ENCODE measurements around the gene KCNMB2.

KCNMB2 gene

GRCh38 chr3:178562947-178563232 is 26.7 kb downstream of the KCNMB2 start:
- no peak for DNase-seq (ENCODE audit: low read depth, low spot score)
- H3K27ac ChIP-seq, result no peak overlapping the region

GRCh38 chr3:178567611-178568010 is 31.4 kb downstream of the KCNMB2 start:
- DNase-seq (ENCODE audit: low read depth, low spot score), result no peak
- H3K27ac ChIP-seq, result no peak overlapping the region

DNA sequence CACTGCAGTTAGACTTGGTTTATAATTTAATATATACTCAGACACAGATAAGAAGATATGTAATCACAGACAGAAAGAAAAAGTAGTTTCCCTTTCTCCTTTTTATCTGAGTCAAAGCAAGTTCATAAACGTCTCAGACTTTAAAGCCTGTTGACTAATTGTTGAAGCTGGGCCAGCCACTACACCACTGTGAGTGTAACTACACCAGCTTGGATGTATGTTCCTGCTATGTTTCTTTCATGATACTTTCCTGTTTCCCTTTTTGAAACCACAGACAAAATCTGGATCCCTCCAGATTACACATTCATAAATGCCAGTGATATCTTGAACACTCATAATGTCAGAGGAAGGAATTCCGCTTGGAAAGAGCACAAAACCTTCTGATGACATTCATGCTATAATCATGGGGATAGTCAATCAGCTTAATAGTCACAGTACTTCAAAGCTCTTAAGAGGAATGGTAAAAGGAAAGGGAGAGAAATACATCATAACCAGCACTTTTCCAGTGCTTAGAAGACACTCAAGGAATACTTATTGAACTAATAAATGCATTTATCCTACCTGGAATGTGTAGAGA is 32.0 kb downstream of the KCNMB2 start:
- no peak for DNase-seq (ENCODE audit: low read depth, low spot score)
- H3K27ac ChIP-seq, result no peak overlapping the region

DNA sequence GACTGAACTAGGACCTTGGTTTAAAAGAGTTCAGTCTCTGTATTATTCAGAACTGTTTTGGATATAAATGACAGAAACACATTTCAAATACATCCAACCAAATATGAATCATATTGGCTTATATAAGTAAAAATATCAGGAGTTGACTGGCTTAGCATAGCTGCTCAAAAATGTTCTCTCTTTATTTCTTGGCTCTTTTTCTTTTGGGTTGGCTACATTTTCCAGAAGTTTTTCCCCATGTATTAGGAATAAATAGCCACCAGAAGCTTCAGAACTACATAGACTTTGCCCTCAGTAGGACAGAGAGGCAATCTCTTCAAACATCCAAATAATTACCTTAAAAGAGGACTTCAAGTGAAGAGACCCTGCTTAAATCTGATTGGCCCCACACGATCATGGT is 32.7 kb downstream of the KCNMB2 start:
- DNase-seq (ENCODE audit: low read depth, low spot score), result no peak
- H3K27ac ChIP-seq, result no peak overlapping the region

DNA sequence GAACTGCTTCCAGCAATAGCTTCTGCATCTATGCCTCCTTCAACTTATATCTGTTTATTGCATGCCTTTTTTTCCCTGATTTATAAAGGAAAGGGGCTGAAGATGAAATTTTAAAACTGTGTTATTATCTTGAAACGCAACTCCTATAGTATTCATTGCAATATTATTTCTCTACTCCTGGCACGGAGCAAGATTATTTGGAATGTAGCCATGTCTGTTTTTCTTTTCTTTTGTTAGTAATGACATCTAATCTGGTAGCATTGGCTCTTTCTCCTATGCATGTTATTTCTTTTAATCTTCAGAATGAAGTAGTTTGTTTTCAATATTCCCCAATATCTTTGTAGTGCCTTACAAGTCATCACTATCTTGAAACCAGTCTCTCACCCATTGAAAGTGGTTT is 33.6 kb downstream of the KCNMB2 start:
- no peak overlapping the region for H3K27ac ChIP-seq
- DNase-seq (ENCODE audit: low read depth, low spot score), result no peak

- H3K27ac ChIP-seq, result no peak overlapping the region
- no peak for DNase-seq (ENCODE audit: low read depth, low spot score)
These were observed 47.8 kb downstream of the KCNMB2 start for GRCh38 chr3:178583963-178584575.

GRCh38 chr3:178584722-178585380 is 48.6 kb downstream of the KCNMB2 start:
- DNase-seq (ENCODE audit: low read depth, low spot score), result no peak
- H3K27ac ChIP-seq, result no peak overlapping the region

GRCh38 chr3:178585454-178585853 is 49.2 kb downstream of the KCNMB2 start:
- H3K27ac ChIP-seq, result no peak overlapping the region
- DNase-seq (ENCODE audit: low read depth, low spot score), result no peak

GRCh38 chr3:178586076-178586475 is 49.8 kb downstream of the KCNMB2 start:
- no peak overlapping the region for H3K27ac ChIP-seq
- DNase-seq (ENCODE audit: low read depth, low spot score), result no peak

DNA sequence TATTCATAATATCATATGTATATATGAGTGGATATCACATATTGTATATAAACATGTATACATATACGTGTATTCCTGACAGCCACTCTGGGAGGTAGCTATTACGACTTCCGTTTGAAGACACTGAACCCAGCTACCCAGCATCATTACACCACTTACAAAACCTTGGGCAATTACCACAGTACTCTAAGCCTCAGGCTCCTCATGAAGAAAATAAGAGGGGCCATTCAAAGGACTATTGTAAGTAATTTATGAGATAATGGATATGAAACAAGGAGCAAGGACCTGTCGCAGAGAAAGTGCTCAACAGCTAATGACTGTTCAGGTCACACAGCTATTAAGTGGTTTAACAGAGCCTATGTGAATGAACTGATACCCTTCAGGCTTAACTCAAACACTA is 52.4 kb downstream of the KCNMB2 start:
- H3K27ac ChIP-seq, result no peak overlapping the region
- no peak for DNase-seq (ENCODE audit: low read depth, low spot score)

GRCh38 chr3:178593786-178594185 is 57.5 kb downstream of the KCNMB2 start:
- H3K27ac ChIP-seq, result no peak overlapping the region
- DNase-seq (ENCODE audit: low read depth, low spot score), result no peak

DNA sequence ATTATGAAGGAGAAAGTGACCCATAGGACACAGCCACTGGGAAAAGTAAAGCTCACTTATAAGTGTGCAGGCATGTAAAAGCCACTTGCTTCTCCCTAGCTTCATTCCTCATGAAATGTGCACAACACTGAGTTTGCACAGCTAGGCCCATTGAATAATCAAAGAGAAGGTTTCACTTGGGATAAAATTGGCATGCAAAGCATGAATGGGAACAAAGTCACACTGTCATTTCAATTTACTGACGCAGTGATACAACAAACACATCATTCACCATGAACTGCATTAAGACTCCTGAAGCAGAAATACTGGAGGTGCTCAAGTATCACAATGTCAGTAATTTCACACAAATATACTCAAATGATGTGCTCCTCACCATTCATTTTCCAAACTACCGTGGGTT is 61.1 kb downstream of the KCNMB2 start:
- no peak overlapping the region for H3K27ac ChIP-seq

GRCh38 chr3:178602856-178603255 is 66.6 kb downstream of the KCNMB2 start:
- H3K27ac ChIP-seq, result no peak overlapping the region
- peak; percentile 33 for DNase-seq (ENCODE audit: low read depth, low spot score)

More for the DNA sequence above, 61.1 kb downstream of the KCNMB2 start:
- DNase-seq (ENCODE audit: low read depth, low spot score), result no peak

- H3K27ac ChIP-seq, result no peak overlapping the region
- no peak for DNase-seq (ENCODE audit: low read depth, low spot score)
These were observed 67.5 kb downstream of the KCNMB2 start for GRCh38 chr3:178603735-178604134.

GRCh38 chr3:178618197-178618596 is 82.0 kb downstream of the KCNMB2 start:
- DNase-seq (ENCODE audit: low read depth, low spot score), result no peak
- H3K27ac ChIP-seq, result no peak overlapping the region

DNA sequence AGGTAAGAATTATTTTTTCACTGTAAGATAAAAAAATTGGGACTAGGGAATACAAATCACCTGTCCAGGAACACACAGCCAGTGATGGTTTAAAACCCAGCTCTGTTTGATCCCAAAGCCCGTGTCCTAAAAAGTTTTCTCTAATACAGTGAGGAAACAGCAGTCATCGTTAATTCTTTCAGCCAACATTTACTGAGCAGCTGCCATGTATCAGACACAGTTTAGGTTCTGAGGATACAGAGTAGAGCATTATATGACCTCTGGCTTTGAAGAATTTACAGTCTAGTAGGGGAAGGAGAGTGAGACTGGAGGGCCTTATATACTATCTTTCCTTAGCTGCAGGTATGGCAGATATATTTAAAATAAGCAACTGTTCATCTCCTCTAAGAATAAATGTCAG is 82.7 kb downstream of the KCNMB2 start:
- no peak overlapping the region for H3K27ac ChIP-seq
- no peak for DNase-seq (ENCODE audit: low read depth, low spot score)

GRCh38 chr3:178623666-178624255 is 87.5 kb downstream of the KCNMB2 start:
- peak overlapping the region; percentile 15 for H3K27ac ChIP-seq
- peak; percentile 27 for DNase-seq (ENCODE audit: low read depth, low spot score)

DNA sequence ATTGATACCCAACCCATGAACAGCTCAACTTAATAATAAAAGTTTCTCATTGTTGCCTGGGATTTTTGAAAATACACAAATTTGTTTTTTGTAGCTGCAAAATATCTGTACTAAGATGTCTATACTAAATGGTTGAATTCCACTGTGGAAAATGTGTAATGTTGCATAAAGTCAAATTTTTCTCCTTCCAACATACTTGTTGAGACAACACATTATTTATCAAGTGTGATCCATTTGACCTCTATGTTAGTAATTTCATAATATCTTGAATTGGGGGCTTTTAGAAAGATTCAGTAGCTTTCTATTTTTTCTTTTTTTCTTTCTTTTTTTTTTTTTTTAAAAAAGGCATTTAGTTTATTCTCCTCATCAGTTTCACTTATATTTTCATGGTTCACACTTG is 88.0 kb downstream of the KCNMB2 start:
- DNase-seq (ENCODE audit: low read depth, low spot score), result no peak
- no peak overlapping the region for H3K27ac ChIP-seq

- no peak overlapping the region for H3K27ac ChIP-seq
- DNase-seq (ENCODE audit: low read depth, low spot score), result no peak
These were observed 88.9 kb downstream of the KCNMB2 start for GRCh38 chr3:178625053-178625600.

DNA sequence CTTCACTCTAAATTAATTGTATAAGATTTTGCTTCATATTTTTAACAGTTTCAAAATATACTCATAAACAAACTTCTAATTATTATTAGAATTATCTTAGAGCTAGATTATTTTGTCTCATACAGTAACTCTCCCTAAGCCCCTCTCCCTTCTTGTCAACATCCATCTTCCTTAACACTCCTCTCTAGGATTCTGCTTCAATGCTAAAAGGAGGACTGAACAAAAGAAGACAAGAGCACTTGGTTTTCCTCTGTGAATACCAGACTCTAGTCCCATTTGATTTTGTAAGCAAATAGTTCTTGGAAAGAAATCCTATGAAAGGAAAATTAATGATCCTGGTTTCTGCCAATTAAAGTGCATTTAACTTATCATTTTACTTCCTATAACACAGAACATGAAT is 91.8 kb downstream of the KCNMB2 start:
- no peak for DNase-seq (ENCODE audit: low read depth, low spot score)

GRCh38 chr3:178629430-178630178 is 93.4 kb downstream of the KCNMB2 start:
- no peak overlapping the region for H3K27ac ChIP-seq
- no peak for DNase-seq (ENCODE audit: low read depth, low spot score)

More for the DNA sequence above, 91.8 kb downstream of the KCNMB2 start:
- H3K27ac ChIP-seq, result no peak overlapping the region
